HTERT RPE-1 (cell line): ENCODE results near the gene FSTL5.

Experiments used
- in situ Hi-C: fragments of 300-500 bp; cut with MboI; formaldehyde crosslinking; loops from 4 replicates; pipeline ENCODE4 v1.14.3; 2020; ENCODE audit warnings: low sequenced_read_pairs

The FSTL5 gene

GRCh38 chr4:161949946-161950725 lies 213.7 kb downstream of the FSTL5 start:
- in situ Hi-C loops, result no loop called here

- in situ Hi-C loops, result no loop called here
Observed at GRCh38 chr4:161948026-161948770, 215.6 kb downstream of the FSTL5 start.

DNA sequence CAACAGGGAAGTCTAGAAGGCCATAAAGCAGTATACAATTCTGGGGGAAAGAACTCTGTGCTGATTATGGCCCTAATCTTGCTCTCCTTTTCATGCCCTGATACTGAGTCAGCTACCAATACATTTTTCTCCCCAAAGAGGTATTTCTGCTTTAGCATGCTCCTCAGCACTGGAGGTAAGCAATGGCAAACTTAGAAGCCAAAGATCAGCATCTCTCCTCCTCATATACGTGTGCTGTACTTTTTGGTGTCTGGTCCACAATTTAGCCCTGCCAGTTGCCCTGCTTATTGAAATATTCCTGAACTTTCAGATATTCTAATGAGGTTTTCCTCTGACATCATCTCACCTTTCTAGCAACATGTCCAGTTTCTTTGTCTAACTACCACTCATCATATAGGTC lies 226.2 kb downstream of the FSTL5 start:
- in situ Hi-C loops, result no loop called here

DNA sequence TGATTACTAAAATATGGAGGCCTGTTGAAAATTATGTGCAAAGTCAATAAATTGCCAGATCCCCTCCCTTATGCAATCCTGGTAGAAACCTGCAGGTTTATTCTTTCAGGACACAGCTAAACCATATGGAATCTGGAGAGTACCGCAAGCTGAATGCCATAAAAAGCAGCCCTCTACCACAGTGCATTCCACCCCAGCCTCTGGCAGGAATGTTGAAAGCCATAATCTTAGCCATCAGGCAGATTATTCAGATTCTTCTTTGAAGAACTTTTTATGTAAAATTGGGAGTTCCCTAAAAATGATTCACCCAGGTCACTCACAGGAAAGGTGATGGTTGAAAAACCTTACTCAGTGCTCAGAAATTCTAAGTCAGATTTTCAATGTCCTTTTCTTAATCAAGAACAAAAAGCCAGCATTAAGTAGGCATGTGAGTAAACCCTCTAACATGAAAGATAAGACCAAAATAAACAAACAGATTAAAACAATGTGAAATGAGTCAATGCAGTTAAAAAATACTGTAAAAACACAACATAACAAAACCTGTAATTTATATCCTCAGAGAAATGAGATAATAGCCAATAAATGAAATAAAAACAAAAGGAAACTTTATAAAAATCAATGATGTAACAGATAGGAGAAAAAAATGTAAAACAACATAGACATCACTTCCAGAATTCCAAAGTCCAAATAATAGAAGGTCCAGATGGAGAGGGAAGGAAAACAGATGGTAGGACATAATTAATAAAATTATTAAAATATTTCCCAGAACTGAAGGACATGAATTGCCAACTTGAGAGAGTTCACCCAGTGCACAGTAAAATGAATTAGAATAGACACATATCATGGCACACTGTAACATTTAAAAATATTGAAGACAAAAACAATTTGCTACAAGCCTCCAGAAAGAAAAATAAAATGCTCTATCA lies 226.9 kb downstream of the FSTL5 start:
- in situ Hi-C loops, result no loop called here

DNA sequence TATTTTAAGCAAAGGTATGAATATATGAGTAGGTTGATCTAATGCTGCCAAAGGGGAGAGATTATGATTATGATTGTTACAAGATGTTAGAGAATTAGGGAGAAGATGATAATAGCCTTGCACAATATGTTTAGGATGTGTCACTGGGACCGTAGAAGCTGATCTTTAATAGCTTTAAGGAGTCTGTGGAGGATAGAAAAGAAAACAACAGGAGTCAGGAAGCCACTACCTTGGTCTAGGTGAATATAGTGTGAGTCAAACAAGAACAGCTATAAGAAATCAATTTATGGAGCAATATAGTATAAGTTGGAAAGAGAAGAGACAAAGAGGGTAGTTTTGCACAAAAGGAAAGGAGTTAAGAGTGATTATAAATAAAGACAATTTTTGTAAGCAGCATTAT lies 232.7 kb downstream of the FSTL5 start:
- in situ Hi-C loops, result no loop called here

GRCh38 chr4:161929956-161930355 lies 233.8 kb downstream of the FSTL5 start:
- in situ Hi-C loops, result no loop called here

DNA sequence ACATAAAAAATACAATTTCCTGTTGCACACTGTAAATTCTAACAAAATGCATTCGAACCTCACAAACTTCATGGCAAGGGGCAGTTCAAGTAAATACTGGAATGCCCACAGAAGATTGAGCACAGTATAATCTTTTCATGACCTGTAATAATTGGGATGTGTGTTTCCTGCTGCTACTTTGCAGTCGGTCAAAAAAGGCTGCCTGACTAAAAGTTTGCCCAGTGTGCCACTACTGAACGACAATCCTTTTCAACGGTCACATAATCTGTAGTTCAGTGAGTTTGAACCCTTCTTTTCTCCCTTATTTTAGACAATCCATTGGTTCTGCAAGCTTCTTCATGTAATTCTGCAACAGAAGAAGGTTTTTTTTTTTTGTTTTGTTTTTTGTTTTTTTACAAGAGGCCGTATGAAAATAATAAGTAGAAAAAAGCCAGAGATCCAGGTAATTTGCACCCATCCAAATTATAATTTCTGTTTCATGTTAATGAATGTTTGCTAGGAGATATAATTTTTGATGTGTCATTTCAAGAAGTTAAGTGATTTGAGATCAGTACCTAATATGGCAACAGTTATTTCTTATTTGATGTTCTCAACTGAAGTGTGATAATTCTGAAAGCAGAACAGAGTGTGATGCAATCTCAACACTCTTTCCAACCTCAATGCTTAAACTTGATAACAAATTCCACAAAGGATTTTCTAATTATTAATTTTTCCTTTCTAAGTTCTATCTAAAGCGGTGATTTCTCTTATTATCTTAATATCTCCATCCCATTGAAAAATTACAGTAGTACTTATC lies 237.6 kb downstream of the FSTL5 start:
- in situ Hi-C loops, result no loop called here

GRCh38 chr4:161920304-161921052 lies 243.3 kb downstream of the FSTL5 start:
- in situ Hi-C loops, result no loop called here

DNA sequence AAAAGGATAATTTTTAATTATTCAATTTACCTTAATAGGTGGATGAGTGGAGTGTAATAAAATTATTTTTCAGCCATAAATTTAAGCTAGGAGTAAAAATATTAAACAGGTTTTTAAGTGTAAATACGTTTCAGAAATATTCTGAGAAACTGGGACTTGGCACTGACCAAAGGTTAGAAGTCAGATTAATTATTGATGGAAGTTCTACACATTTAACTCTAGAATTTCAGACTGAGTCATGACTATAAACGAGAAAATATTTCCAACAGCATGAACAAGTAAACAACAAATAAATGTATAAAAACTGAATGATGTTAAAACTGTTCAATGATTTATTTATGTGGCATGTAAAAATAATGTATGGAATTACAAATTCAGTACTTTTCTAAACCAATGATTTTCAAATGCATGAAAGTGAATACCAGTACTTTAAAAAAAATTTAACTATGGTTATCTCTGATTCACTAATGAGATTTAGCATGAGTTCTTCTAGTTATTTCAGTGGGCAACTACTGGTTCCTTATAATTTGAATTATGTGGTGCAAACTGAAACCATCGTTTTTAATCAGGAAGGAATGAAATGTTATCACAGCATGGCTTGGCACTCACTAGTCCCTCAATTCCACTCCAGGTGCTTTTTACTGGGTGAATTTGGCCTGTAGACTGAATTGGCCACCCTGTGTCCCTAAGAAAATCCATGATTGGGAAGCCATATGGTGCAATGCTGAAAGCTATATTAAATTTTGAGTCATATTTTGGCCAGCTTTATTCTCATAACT lies 244.2 kb downstream of the FSTL5 start:
- in situ Hi-C loops, result no loop called here

DNA sequence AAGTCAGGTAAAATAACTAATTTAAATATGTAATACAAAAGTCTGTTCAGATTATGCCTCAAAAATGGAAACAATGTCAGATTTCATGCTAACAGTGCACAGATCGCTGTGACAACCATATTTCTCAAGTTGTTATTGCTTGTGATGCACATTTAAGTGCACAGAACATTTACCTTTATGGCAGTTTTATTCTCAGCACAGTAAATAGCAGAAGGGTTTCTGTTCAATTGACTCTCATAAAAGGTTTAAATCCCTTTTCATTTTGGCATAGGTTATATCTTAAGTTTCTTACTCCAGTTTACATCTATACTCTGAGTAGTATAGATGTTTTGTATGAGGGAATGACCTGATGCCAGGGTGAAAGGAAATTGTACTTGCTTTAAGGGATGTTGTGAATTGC lies 247.8 kb downstream of the FSTL5 start:
- in situ Hi-C loops, result no loop called here

- in situ Hi-C loops, result no loop called here
Observed at GRCh38 chr4:161907590-161907955, 256.2 kb downstream of the FSTL5 start.

- in situ Hi-C loops, result no loop called here
Observed at GRCh38 chr4:161906836-161907589, 256.8 kb downstream of the FSTL5 start.

DNA sequence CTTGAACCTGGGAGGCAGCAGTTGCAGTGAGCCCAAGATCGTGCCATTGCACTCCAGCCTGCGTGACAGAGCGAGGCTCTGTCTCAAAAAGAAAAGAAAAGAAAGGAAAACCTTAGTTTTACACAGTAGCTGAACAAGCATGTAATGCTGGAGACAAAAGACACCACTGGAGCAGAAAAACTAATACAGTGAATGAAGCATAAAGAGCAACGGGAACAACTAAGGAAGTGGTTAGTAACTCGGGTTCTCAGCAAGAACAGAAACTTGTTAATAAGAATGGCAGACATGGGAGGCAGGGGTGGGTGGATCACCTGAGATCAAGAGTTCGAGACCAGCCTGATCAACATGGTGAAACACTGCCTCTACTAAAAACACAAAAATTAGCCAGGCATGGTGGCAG lies 263.7 kb downstream of the FSTL5 start:
- in situ Hi-C loops, result no loop called here

GRCh38 chr4:161894493-161895167 lies 269.2 kb downstream of the FSTL5 start:
- in situ Hi-C loops, result no loop called here

- in situ Hi-C loops, result no loop called here
Observed at GRCh38 chr4:161894014-161894413, 269.8 kb downstream of the FSTL5 start.

DNA sequence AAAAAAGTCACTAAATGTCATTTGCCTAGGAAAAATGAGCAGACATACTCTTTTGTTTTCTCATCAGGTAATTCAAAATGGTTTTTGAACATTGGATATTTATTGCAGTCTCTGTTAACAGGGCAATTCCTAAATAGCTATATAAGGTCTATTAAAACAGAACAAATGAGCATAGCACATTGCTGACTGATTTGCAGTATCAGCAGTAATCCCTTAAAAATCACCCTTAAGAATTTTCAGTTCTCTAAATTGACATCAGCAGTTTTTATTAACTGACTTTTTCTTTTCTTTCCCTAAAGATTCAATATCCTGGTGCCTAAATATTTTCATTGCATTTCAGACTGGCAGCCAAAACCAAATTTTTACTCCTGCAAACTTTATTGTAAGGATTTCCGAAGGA lies 270.2 kb downstream of the FSTL5 start:
- in situ Hi-C loops, result no loop called here

GRCh38 chr4:161892951-161893350 lies 270.8 kb downstream of the FSTL5 start:
- in situ Hi-C loops, result no loop called here

DNA sequence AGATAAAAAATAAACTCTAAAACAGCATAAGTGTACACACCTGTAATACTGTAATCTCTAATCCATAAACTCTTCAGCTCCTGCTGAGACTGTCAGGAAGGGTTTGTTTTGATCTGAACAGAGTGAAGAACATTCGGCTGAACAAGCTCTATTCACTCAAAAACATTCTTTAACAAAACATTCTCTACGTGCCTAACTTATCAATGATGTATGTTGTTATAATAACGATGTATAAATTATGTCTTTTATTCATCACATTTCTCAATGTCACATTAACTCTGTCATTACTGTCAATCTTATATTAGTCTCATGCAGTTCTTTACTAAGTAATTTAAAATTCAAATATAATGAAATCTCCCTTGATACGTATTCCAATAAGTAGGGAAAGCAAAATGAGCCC lies 280.6 kb downstream of the FSTL5 start:
- in situ Hi-C loops, result no loop called here
